COLO829 (cell line): ENCODE measurements around the gene SDS.

Source experiments
- DNase-seq: peaks from one replicate; pipeline ENCODE4 v3.0.0; 2012; ENCODE audit warnings: low spot score

Gene SDS, protein sequence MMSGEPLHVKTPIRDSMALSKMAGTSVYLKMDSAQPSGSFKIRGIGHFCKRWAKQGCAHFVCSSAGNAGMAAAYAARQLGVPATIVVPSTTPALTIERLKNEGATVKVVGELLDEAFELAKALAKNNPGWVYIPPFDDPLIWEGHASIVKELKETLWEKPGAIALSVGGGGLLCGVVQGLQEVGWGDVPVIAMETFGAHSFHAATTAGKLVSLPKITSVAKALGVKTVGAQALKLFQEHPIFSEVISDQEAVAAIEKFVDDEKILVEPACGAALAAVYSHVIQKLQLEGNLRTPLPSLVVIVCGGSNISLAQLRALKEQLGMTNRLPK

GRCh38 chr12:113403435-113404415, at the start of gene SDS:
TSS of gene SDS (minus strand) at chr12:113403887. CDS start at chr12:113399708, 4,179 bp downstream.
- no peak for DNase-seq

GRCh38 chr12:113453330-113453729, 49.6 kb upstream of the SDS start:
- no peak for DNase-seq

- no peak for DNase-seq
Observed at GRCh38 chr12:113452458-113452857, 48.8 kb upstream of the SDS start.

GRCh38 chr12:113449839-113450238, 46.2 kb upstream of the SDS start:
- DNase-seq, result no peak

- DNase-seq, result no peak
Observed at GRCh38 chr12:113449299-113449698, 45.6 kb upstream of the SDS start.

- DNase-seq, result no peak
Observed at GRCh38 chr12:113448873-113449272, 45.2 kb upstream of the SDS start.

DNA sequence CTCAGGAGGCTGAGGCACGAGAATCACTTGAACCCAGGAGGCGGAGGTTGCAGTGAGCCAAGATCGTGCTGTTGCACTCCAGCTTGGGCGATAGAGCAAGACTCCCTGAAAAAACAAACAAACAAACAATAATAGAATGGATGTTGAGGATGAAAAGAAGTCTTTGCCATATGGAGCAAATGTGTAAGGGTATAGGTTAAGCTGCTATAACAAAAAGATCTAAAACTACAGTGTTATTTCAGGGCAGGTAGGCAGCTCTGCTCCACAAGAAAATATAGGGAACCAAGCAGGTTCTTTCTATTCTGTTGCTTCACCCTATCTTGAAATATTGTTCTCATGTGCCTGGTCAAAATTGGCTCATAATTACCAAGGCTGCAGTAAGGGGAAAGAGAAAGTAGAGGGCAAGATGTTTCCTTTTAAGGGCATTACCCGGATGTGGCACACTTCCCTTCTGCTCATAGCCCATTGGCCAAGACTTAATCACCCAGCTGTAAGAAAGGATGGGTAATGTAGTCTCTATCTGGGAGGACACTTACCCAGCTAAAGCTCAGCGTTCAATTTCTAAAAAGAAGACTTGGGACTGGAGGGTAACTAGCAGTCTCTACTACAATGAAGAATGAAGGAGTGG, 42.0 kb upstream of the SDS start:
- DNase-seq, result no peak

DNA sequence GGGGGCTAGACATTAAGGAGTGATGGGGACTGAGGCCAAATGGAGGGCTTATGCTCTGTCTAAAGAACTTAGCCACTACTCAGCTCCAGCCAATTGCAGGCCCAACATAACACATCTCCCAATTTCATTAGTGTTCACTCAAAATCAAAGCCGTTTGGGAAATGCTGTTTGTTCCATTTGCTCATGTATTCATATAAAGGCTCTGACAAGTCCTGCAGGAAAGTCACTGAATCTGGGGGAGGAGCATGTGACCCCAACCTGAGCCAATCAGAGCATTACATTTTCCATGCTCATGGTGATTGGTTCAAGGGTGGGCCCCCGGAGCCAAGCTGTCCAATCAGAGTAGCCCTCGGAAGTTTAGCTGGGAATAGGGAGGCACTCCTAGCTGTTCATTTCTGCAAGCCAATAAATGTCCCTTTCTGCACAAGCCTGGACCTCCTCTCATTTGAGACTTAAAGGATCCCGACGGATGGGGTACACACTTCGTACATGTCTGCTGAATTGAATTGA, 39.4 kb upstream of the SDS start:
- no peak for DNase-seq

DNA sequence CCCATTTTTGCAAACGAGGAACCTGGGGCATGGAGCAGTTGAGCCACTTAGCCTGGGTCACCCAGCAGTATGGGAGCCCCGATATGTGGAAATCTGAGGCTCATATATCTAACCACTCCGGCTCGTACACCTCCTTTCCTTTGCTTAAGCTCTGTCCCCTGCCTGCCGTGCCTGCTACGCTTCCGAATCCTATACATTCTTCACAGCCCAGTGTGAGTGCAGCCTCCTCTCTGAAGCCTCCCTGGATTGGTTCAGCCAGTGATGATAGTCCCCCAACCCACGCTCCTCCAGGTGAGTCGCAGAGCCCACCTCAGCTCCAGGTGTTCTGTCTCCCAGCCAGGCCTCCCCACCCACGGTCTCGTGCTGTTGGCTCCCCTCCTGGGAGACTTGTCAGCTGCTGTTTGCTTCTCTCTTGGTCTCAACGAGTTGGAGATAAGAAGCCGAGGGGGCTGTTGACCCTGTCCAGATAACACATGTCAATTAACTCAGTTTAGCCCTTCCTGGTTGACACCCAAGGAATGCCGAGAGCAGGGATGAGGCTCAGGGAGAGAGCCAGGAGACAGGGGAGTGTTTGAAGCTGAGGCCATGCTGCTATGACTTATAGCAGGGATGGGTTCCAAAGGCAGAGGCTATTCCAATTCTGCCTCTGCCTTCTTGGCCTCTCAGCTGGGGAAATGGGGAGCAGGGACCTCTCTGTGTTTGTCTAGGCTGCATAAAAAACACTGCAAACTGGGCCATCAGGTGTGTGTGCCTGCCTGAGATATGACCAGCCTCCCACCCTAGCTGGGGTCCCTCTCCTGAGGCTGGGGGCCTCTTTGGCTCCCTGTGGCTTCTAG, 37.5 kb upstream of the SDS start:
- DNase-seq, result no peak

- no peak for DNase-seq
Observed at GRCh38 chr12:113440336-113440735, 36.6 kb upstream of the SDS start.

- peak; percentile 43 for DNase-seq
Observed at GRCh38 chr12:113439606-113440030, 35.9 kb upstream of the SDS start.

GRCh38 chr12:113439301-113439597, 35.6 kb upstream of the SDS start:
- no peak for DNase-seq

GRCh38 chr12:113438523-113439300, 35.0 kb upstream of the SDS start:
- DNase-seq, result no peak

DNA sequence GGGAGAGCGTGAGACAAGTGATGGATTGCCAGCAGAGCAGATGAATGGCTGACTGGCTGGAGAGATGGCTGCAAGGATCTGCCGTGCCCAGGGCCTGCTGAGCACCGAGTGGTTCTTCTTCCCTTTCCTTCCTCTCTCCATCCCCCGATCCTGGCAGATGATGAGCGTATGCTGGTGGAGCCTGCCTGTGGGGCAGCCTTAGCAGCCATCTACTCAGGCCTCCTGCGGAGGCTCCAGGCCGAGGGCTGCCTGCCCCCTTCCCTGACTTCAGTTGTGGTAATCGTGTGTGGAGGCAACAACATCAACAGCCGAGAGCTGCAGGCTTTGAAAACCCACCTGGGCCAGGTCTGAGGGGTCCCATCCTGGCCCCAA, 34.0 kb upstream of the SDS start:
- DNase-seq, result no peak

DNA sequence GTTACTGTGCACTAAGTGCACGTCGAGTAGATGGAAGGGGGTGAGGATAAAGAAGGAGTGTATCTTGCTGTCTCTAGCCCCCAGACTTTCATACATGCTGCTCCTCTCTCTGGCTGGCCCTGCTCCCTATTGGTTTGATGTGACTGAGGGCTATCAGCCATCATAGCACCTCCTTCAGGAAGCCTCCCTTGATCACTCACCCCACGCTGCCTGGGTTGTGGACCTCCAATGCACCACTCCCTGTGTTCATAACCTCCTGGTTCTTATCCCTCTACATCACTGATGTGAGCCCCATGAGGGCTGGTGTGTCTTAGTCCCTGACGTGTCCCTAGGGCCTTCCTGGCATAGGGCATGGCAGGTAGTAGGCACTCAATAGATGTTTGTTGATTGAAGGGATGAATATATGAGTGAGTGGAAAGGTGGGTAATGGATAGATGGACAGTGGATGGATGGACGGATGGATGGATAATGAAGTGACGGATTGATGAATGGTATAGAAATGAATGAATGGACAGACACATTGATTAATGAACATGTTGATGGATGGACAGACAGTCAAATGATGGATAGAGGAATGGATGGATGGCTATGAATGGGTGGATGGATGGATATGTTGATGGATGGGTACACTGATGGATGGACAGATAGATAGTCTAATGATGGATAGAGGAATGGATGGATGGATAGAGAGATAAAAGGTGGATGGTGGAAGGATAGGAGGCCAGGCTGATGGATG, 33.5 kb upstream of the SDS start:
- DNase-seq, result no peak

DNA sequence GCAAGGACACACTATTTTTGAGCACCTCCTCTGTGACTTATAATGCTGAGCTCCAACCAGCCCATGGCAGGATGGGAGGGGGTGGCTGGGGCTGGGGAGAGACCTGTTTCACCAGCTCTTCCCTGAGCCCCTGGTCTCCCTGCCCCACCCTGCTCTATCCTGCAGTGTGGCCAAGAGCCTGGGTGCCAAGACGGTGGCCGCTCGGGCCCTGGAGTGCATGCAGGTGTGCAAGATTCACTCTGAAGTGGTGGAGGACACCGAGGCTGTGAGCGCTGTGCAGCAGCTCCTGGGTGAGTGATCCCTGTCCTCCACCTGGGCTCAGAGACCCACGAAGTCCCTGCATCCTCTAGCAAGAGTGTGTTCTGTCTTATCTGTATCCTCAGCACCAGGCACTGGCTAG, 32.9 kb upstream of the SDS start:
- no peak for DNase-seq

DNA sequence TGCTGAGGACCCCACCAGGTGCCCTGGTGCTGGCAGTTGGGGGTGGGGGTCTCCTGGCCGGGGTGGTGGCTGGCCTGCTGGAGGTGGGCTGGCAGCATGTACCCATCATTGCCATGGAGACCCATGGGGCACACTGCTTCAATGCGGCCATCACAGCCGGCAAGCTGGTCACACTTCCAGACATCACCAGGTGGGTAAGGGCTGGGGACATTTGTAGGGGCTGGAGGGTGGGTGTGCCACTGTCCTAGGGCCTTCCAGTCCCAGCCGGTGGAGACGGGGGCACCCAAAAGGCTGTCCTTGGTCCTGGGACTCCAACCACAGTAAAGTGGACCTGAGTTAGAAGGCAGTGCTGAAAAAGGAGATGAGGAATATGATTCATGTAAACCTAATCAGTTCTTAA, 31.7 kb upstream of the SDS start:
- no peak for DNase-seq

- DNase-seq, result no peak
Observed at GRCh38 chr12:113432986-113433385, 29.3 kb upstream of the SDS start.

DNA sequence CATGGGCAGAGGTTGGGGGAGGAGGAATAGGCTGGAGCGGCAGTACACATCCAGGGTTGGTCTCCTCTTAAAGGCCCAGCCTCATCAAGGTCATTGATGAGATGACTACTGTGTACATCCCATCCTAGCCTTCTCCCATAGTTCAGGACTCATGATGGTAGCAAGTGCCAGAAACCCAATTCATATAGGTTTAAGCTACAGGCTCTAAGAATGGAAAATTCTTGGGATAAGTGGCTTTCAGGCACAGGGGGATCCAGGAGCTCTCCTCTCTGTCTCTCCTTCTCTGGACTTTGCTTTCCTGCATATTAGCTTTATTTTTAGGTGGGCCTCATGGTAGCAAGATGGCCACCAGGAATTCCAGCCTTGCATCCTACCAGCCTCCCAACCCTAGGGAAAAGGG, 24.8 kb upstream of the SDS start:
- no peak for DNase-seq

DNA sequence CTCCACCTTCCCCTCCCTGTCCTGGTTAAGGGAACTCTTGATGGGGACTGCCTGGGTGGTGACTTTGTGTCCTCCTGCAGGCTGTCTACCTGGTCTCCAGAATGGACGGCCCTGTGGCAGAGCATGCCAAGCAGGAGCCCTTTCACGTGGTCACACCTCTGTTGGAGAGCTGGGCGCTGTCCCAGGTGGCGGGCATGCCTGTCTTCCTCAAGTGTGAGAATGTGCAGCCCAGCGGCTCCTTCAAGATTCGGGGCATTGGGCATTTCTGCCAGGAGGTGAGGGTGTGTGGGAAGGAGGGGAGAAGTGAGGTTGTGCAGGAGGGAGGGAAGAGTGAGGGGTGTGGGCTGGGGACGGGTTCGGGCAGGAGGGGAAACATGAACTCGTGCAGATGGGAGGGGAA, 24.2 kb upstream of the SDS start:
- DNase-seq, result no peak
